LoVo (cell line): Measurements from ENCODE around the gene ZBTB8B.
"Not testable (repeated sequence)": the region's sequence is repeated elsewhere in the genome, so short reads cannot be mapped to it uniquely, and the experiment has no call there.

Experiments
- DNase-seq: peaks from one replicate; pipeline ENCODE4 v3.0.0-alpha.2; 2016; ENCODE audit warnings: low spot score

Gene ZBTB8B

DNA sequence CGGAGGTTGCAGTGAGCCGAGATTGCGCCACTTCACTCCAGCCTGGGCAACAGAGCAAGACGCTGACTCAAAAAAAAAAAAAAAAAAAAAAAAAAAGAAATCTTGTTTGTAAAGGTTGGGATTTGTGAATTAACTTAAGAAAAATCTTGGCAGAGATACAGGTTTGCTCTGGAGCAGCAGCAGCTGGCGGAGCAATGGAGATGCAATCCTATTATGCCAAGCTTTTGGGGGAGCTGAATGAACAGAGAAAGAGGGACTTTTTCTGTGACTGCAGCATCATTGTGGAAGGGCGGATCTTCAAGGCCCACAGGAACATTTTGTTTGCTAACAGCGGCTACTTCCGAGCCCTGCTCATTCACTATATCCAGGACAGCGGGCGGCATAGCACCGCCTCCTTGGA lies 5.6 kb downstream of the ZBTB8B start:
- no peak for DNase-seq

DNA sequence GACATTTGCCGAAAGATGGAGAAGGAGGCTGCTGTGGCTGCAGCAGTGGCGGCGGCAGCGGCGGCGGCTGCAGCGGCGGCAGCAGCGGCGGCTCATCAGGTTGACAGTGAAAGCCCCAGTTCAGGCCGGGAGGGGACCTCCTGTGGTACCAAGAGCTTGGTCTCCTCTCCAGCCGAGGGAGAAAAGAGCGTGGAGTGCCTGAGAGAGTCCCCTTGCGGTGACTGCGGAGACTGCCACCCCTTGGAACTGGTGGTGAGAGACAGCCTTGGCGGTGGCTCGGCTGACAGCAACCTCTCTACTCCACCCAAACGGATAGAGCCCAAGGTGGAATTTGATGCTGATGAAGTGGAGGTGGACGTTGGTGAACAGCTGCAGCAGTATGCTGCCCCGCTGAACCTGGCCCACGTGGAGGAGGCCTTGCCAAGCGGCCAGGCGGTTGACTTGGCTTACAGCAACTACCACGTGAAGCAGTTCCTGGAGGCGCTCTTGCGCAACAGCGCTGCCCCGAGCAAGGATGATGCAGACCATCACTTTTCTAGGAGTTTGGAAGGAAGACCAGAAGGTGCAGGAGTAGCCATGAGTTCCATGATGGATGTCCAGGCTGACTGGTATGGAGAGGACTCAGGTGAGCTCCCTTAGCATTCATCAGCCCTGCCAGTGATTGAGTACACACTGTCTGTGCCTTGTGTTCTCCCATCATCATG lies 6.3 kb downstream of the ZBTB8B start:
- no peak for DNase-seq

DNA sequence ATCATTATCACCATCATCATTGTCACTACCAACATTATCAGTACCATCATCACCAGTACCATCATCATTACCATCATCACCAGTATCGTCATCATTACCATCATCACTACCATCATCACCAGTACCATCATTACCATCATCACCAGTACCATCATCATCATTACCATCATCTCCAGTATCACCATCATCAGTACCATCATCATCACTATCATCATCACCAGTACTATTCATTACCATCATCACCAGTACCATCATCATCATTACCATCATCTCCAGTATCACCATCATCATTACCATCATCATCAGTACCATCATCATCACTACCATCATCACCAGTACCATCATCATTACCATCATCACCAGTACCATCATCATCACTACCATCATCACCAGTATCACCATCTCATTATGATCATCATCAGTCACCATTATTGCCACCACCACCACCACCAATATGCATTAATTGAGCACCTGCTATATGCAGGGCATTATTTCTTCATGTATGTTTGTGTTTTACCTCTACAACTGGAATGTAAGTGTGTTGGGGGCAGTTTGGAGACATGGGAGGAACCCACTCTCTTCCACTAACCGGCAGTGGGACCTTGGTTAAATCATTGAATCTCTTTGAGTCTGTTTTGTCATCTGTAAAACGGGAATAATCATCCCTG lies 7.0 kb downstream of the ZBTB8B start:
- DNase-seq: no peak

DNA sequence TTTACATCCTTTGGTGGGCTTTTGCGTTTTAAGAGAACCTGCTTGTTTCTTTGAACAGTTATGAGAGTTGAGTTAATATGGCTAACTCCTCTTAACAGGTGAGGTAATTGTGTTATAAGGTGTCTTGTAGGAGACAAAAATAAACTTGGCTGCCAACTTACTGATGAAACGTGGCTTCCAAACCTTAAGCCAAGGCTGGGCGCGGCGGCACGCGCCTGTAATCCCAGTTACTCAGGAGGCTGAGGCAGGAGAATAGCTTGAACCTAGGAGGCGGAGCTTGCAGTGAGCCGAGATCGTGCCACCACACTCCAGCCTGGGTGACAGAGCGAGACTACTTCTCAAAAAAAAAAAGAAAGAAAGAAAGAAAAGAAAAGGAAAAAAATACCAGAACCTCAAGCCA lies 8.1 kb downstream of the ZBTB8B start:
- DNase-seq: not testable (repeated sequence)

DNA sequence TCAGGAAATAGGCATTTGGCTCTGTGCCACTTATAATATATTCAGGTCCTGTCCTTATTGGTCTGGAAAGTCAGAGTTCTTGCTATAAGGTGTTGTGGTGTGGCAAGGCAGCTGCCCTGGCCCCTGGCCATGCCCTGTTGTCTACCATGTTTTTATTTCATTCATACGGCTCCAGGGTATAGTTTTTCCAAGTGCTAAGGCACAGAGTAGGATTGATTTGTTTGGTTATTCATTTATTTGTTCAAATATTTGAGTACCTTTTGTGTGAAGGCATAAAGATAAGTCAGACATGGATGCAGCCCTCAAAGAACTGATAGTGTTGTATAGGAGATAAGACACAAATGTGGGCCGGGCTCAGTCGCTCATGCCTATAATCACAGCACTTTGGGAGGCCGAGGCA lies 10.1 kb downstream of the ZBTB8B start:
- no peak for DNase-seq

DNA sequence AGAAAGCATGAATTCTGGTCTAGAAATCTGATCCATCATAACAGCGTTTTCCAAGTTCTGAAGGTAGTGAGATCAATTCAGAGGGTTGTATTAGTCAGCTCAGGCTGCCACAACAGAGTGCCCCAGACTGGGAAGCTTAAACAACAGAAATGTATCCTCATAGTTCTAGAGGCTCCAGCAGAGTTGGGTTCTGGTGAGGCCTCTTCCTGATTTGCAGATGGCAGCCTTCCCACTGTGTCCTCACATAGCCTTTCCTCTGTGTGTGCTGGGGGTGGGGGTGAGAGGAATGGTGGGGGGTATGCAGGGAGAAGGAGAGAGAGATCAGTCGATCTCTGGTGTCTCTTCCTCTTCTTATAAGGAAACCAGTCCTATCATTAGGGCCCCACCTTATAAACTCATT lies 15.1 kb downstream of the ZBTB8B start:
- no peak for DNase-seq

DNA sequence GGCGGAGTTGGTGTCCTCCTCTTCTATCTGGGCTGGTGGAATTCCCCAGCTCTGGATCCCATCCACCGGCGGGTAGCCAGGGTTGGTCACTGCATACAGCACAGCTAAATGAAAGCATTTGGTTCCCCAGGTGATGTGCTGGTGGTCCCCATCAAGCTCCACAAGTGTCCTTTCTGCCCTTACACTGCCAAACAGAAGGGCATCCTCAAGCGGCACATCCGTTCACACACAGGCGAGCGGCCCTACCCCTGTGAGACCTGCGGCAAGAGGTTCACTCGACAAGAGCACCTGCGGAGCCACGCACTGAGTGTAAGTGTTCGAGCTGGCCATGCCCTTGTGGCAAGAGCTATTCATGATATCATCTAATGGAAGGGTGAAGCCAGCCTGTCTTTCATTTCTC lies 15.9 kb downstream of the ZBTB8B start:
- DNase-seq: no peak

DNA sequence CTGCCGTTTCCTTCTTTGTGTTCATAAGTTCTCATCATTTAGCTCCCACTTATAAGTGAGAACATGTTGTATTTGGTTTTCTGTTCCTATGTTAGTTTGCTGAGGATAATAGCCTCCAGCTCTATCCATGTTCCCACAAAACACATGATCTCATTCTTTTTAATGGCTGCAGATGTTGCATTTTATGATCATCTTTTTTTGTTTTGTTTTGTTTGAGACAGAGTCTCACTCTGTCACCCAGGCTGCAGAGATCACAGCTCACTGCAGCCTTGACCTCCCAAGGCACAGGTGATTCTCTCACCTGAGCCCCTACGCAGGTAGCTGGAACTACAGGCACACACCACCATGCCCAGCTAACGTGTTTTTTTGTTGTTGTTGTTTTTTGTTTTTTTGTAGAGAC lies 16.9 kb downstream of the ZBTB8B start:
- DNase-seq: not testable (repeated sequence)

DNA sequence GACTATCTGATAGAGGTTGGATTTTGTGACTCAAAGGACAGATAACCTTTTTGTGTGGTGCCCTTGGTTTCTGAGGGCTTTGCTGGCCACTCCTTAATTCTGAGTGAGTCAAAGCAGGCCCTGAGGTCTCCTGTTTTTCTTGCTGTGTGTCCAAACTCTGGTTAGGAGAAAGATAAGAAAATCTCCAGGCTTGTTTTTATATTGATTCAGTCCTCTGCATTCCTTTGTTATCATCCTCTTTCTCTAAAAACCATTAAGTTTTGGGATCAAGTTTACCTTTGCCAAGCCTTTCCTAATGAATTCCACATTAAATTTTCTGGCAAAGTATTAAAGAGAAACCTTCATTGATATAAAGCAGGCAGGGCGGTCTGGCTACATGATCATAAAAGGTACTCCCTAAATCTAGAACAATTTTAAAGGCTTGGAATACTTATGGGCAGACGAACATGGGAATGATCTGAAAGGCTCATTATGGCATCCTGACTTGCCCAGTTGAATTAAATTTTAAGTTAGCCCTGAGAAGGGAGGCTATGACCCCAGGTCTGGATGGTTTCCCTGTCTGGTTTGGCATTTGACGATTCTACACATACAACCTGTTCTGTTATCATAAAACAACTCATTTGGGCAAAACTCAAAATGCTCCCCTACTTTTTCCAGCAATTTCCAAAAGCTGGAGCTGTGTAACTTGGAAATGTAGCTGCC lies 20.8 kb downstream of the ZBTB8B start:
- no peak for DNase-seq

DNA sequence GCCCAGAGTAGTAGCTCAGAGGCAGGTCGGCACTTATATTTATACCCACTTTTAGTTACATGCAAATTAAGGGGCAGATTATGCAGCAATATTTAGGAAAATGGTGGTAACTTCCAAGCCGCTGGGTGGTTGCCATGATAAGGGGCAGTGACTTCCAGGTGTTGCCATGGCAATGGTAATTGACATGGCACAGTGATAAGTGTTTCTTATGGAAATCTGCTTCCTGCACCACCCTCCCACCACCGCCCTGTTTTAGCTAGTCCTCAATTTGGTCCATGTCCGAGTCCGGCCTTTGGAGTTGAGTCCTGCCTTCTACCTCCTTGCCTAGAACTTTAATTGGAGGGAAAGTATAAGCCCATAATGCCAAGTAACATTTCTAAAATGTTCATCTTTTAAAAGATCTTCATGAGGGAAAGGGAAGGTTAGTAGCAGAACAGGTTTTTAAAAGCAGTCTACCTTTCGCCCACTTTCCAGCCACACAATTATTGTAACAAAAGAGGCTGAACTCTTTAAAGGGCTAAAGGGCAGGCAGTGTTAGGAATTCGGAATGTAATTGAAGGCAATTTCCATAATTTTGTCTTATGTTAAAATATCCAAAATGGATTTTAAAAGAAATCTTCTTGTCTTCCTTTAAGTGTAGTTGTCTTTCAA lies 21.7 kb downstream of the ZBTB8B start:
- no peak for DNase-seq

DNA sequence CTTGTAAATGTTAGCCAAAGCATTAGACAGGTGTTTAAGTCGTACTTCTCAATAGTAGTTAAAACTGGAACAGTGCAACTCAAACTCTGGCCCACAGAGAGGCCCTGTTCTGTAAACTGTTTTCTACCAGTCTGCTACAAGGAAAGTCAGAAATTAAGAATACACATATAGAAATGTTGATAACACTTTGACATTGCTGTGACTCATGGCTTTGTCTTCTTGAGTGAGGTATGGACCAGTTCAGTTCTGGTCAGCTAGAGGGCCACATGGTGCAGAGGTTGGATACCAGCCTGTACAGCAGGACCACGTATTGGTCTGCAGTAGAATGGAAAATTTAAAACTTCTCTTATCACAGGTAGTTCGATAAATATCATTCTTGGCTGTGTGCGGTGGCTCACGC lies 22.3 kb downstream of the ZBTB8B start:
- DNase-seq: no peak

DNA sequence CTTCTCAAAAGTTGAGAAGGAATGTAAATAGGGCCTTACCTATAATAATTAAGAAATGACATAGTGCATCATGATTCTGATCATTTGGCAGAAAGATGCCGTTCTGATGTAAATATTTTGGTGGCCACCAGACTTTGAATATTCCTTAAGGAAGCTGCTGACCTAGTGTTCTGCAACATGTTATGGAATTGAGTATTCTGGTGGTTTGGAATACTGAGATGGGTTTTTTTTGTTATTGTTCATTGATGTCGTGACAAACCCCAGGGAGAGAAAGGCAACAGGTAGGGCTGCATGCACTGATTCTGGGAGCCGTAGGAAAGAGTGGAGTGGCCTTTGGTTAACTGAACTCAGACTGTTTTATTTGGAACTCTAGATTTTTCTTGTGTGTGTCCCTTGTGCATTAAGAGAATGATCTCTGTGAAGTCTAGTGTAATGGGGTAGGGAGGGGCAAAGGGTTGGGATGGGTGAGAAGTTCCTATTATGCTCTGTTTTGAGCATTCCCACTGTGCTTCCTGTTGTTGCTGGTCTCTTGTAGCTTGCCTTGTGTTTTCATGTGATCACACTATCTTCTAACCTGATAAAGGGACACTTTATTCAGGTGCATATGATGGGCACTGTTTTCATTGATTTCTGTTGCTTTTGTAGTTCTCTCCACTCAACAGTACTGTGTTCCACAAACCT lies 25.0 kb downstream of the ZBTB8B start:
- no peak for DNase-seq

DNA sequence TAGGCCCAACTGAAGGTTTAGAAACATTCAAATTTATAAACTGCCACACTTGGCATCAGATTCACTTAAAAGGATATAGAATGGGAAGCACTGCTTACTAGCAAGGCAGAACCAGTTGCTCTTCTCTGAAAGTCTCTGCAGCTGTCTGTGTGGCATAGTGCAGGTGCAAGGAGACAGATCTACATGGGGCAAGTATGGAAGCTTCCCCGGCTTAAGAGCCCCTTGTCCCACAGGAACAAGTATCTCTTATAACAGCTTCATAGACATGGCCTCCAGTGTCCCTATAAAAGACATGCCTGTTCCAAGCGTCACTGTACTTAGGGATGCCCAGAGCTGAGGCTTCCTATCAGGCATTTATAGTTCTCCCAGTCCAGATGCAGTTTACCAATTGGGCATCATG lies 26.5 kb downstream of the ZBTB8B start:
- DNase-seq: no peak

DNA sequence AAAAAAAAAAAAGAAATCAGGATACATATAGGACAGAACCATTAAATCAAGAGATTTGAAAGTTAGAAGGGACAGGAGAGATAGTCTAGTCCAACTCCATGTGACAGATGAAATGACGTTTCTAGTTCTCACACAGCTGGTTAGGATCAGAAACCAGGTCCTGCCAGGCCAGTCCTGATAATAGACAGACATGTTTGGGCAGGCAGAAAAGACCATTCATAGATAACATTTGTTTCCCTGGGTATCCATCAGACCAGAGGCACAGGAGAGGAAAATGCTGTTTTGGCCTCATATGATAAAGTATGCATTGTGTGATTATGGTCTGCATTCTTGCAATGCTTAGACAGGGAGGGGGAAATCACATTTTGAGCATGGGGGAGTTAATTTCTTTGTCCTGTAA lies 29.3 kb downstream of the ZBTB8B start:
- no peak for DNase-seq

DNA sequence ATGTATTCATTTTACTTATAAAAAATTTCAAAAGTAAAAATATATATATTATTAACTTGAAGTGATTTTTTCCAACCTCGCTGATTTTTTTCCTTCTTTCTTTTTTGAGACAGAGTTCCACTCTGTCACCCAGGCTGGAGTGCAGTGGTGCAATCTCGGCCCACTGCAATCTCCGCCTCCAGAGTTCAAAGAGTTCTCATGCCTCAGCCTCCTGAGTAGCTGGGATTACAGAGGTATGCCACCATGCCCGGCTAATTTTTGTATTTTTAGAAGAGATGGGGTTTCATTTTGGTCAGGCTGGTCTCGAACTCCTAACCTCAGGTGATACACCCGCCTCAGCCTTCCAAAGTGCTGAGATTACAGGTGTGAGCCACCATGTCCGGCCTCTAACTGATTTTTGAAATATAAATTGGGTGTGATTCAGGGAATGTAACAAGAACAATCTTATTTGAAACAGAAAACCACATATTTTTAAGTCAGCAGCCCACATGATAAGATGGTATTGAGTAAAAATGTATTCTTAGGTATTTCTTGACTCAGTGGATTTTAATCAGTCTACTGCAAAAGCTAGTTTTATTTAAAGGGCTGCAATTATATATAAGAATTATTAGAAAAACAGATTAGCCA lies 30.0 kb downstream of the ZBTB8B start:
- no peak for DNase-seq

DNA sequence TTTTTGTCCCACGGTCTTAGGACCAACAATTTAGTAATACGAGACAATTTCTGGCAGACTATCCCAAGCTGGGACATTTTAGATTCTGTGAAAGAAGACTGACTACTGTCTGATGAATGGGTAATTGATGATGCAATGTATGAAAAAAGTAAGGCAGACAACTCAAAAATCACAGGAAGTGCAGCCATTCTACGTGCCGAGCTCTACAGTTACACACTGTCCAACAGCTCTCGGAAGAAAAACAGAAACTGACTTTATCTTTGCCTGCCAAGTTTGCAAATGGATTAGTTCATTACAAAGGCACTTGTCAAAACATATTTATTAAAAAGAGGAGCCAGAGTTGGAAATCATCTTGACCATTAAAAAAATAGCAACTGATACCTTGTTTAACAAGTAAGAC lies 31.3 kb downstream of the ZBTB8B start:
- DNase-seq: no peak

DNA sequence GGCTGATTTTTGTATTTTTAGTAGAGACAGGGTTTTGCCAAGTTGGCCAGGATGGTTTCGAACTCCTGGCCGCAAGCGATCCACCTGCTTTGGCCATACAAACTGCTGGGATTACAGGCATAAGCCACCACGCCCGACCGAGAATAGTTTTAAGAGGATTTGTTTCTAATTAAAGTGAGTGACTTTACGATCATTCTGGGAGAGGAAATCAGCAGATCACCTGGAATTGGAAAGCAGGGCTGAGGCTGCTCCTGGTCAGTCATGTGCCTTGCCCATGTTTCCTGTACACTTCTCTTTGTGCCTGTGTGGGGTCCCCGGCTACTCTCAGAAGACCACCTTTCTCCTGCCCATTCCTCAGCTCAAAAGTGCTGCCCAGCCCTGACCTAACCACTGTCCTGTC lies 33.9 kb downstream of the ZBTB8B start:
- no peak for DNase-seq

DNA sequence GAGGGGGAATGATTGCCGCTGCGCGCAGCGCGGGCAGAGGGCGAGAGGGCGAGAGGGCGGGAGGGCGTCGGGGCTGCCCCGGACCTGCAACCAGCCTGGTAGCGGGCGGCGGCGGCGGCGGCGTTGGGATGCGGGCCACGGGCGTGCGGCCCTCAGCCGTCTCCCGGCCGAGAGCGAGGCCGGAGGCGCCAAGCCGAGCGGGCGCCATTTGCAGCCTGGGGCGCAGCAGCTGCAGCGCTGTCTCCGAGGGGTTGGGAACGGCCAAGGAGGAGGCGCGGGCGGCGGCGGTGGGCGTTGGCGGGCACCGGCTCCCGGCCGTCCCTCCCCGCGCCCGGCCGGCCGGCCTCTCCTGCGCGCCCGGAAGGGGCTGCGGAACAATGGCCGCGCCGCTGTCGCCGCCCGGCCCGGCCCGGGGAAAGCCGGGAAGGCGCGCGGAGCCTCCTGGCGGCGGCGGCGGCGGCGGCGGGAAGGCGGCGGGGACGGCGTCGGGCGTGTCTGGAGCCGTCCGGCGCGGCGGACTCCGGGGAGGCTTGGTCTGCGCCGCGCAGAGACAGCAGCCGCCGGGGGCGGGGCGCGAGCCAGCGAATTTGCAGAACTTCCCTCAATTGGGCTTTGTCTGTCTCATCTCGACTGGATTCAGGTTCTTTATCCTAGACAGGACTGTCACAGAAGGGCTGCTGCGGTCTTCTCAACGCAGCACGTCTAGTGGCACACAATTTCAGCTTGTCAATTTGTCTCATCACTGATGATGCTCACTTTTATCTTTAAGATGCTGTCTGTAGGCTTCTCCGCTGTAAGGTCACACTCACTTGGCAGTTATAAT lies 35.7 kb downstream of the ZBTB8B start:
- DNase-seq: peak; percentile 68

DNA sequence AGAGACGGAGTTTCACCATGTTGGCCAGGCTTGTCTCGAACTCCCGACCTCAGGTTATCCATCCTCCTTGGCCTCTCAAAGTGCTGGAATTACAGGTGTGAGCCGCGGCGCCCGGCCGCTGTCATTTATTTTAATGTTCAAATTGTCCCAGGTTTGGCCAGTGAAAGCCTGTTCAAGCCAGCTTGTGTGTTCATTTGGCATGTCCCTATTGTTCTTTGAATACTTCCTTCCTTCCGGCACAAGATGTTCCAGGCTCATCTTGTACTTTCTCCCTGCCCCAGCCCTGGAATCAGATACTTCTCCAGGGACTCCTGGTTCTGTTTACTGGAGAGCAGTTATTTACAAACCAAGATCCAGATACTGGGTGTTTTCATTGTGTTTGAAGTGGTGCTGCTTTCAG lies 37.0 kb downstream of the ZBTB8B start:
- DNase-seq: no peak

DNA sequence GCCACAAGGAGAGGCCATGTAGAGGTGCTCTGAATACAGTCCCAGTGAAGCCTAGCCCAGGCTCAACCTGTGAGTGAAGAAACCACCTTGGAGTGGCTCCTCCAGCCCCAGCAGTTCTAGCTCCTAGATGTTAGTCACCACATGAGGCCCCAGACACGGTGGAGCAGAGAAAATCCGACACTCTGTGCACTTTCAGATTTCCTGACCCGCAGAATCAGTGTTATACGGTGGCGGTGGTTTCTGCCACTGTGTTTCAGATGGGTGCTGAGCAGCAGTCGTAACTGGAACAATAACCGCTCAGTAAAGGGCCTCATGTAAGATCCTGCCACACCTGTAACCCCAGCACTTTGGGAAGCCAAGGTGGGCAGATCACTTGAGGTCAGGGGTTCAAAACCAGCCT lies 38.3 kb downstream of the ZBTB8B start:
- no peak for DNase-seq

DNA sequence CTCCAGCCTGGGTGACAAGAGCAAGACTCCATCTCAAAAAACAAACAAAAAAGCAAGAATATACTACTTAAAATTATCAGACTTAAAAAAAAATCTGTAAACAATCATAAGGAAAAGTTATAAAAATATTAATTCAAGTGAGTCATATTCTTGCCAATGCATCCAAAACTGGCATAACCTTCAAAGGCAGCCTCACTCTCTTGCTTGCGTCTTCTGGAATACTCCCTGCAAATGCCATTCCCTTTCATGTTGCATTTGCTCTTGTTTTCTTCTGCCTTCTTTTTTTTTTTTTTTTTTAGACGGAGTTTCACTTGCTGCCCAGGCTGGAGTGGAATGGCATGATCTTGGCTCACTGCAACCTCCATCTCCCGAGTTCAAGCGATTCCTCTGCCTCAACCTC lies 42.1 kb downstream of the ZBTB8B start:
- no peak for DNase-seq
